ENCODE measurements around the gene BECN2.

DNA sequence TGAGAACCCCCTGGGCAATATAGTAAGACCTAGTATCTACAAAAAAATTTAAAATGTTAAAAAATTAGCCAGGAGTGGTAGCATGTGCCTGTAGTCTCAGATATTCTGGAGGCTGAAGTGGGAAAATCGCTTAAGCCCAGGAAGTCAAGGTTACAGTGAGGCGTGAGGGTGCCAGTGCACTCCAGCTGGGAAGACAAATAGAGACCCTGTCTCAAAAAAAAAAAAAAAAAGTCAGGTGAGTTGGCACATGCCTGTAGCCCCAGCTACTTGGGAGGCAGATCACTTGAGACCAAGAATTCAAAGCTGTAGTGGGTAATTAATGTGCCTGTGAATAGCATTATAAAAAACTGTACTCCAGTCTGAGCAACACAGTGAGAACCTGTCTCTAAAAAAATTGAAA is 4.6 kb downstream of the BECN2 start:
- TF ChIP-seq, protein P1, sequence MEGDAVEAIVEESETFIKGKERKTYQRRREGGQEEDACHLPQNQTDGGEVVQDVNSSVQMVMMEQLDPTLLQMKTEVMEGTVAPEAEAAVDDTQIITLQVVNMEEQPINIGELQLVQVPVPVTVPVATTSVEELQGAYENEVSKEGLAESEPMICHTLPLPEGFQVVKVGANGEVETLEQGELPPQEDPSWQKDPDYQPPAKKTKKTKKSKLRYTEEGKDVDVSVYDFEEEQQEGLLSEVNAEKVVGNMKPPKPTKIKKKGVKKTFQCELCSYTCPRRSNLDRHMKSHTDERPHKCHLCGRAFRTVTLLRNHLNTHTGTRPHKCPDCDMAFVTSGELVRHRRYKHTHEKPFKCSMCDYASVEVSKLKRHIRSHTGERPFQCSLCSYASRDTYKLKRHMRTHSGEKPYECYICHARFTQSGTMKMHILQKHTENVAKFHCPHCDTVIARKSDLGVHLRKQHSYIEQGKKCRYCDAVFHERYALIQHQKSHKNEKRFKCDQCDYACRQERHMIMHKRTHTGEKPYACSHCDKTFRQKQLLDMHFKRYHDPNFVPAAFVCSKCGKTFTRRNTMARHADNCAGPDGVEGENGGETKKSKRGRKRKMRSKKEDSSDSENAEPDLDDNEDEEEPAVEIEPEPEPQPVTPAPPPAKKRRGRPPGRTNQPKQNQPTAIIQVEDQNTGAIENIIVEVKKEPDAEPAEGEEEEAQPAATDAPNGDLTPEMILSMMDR (IDR thresholded peaks at IDR 0.05), result no peak
- no peak for TF ChIP-seq POLR2AphosphoS5 (IDR thresholded peaks at IDR 0.05)
- no peak for TF ChIP-seq EP300 (IDR thresholded peaks at IDR 0.05)
- TF ChIP-seq POLR2A (IDR thresholded peaks at IDR 0.05; ENCODE audit: low read depth), result no peak
